PC-9 (cell line): Measurements from ENCODE around the gene DNAJA4. TPM values are rescaled to one million over a fixed set of nuclear protein-coding genes. Genes with fewer than 3 reads are reported as not detected.

Source experiments
- BruUV-seq: library from RNA; stranded (reverse); fragments of 400-500 nt; replicated peaks from 2 replicates; lab custom pipeline; 2021; lab: Mats Ljungman, UMichigan
- CTCF ChIA-PET: fragments of 300-600 bp; sonication (Branson Sonifier 250); formaldehyde crosslinking; loops from one replicate; lab custom pipeline; 2022; ENCODE audit warnings: antibody characterized with exemption; lab: Charles Lee
- POLR2A ChIA-PET: fragments of 300-600 bp; sonication (Branson Sonifier 250); formaldehyde crosslinking; loops from one replicate; lab custom pipeline; 2022; ENCODE audit warnings: antibody characterized with exemption; ENCODE audit not compliant: unreplicated experiment; lab: Charles Lee
- DNase-seq, 2 experiments: peaks; one replicate each; pipeline versions ENCODE4 v3.0.0 to v3.0.0-alpha.2; 2015 to 2022; ENCODE audit warnings: mixed read lengths in 1 of 2
- H2AFZ ChIP-seq: fragments of 200-600 bp; sonication (generic); 2 replicates; pipeline ENCODE4 v1.8.1; 2017; ENCODE audit warnings: antibody characterized with exemption
- H3F3A ChIP-seq: fragments of 200-600 bp; sonication (generic); 2 replicates; pipeline ENCODE4 v1.8.1; 2017; ENCODE audit warnings: antibody characterized with exemption, mild to moderate bottlenecking, low read depth; ENCODE audit not compliant: insufficient read depth
- H3K27ac ChIP-seq: fragments of 200-600 bp; sonication (generic); 2 replicates; pipeline ENCODE4 v1.6.1; 2016; ENCODE audit warnings: mixed run types
- H3K27me3 ChIP-seq: fragments of 200-600 bp; sonication (generic); 2 replicates; pipeline ENCODE4 v1.6.1; 2016; ENCODE audit warnings: low read depth, mixed run types; ENCODE audit not compliant: insufficient read depth
- H3K36me3 ChIP-seq: fragments of 200-600 bp; sonication (generic); 2 replicates; pipeline ENCODE4 v1.6.1; 2016; ENCODE audit warnings: low read depth, mixed run types
- H3K4me1 ChIP-seq: fragments of 200-600 bp; sonication (generic); replicated peaks from 2 replicates; pipeline ENCODE4 v1.6.1; 2016; ENCODE audit warnings: mixed run types; ENCODE audit not compliant: insufficient read depth
- H3K4me2 ChIP-seq: fragments of 200-600 bp; sonication (generic); 2 replicates; pipeline ENCODE4 v1.6.1; 2017; ENCODE audit warnings: mixed run types
- H3K4me3 ChIP-seq: fragments of 200-600 bp; sonication (generic); 2 replicates; pipeline ENCODE4 v1.6.1; 2016; ENCODE audit warnings: mixed run types
- H3K79me2 ChIP-seq: fragments of 200-600 bp; sonication (generic); 2 replicates; pipeline ENCODE4 v1.6.1; 2017; ENCODE audit warnings: low read depth, mixed run types
- H3K9me2 ChIP-seq: fragments of 200-600 bp; sonication (generic); 2 replicates; pipeline ENCODE4 v1.8.1; 2017; ENCODE audit warnings: mild to moderate bottlenecking; ENCODE audit not compliant: insufficient read depth
- H3K9me3 ChIP-seq: fragments of 200-600 bp; sonication (generic); 2 replicates; pipeline ENCODE4 v1.8.1; 2016; ENCODE audit warnings: low read depth; ENCODE audit not compliant: insufficient read depth
- H4K20me1 ChIP-seq: fragments of 200-600 bp; sonication (generic); 2 replicates; pipeline ENCODE4 v1.8.1; 2017; ENCODE audit not compliant: insufficient read depth
- CTCF ChIP-seq: fragments of 200-600 bp; sonication (generic); conservative IDR thresholded peaks from 2 replicates; pipeline ENCODE4 v1.6.1; 2017; ENCODE audit warnings: mixed run types, antibody characterized with exemption, mild to moderate bottlenecking, moderate library complexity
- EZH2 ChIP-seq: fragments of 200-600 bp; sonication (generic); IDR thresholded peaks from 2 replicates; pipeline ENCODE4 v1.8.0; 2017; ENCODE audit warnings: antibody characterized with exemption, low read depth
- intact Hi-C: fragments of 100-400 bp; cut with micrococcal nuclease; formaldehyde crosslinking; loops from one replicate; pipeline ENCODE4 v1.10.0; 2022; ENCODE audit not compliant: unreplicated experiment
- total RNA-seq: library from RNA; stranded (reverse); gene quantifications from 2 replicates; pipeline ENCODE4 v1.2.3, GENCODE V29; 2021

The DNAJA4 gene
- total RNA-seq, 1 experiment from 2014 or later = 0.35 TPM

- TF ChIP-seq CTCF = no peak
- no peaks in the 10 kb centered on the region for H3K79me2 ChIP-seq
- H3K9me3 ChIP-seq = no peaks in the 10 kb centered on the region
- no peak for DNase-seq
- ChIA-PET POLR2A (no interaction called here), CTCF (interaction anchor here (0.7 kb wide), 1 partner anchor 33 kb away, joined by 4 read pairs; no protein-coding TSS in a partner anchor)
- no peaks in the 10 kb centered on the region for H3K4me1 ChIP-seq
- no TSS peak for BruUV-seq
- H2AFZ ChIP-seq = no peak overlapping the region
- no peaks in the 10 kb centered on the region for H3K36me3 ChIP-seq
- H3K9me2 ChIP-seq = no peaks in the 10 kb centered on the region
- no peaks in the 10 kb centered on the region for H3F3A ChIP-seq
- H3K4me3 ChIP-seq = no peak overlapping the region
- H3K27me3 ChIP-seq = no peaks in the 10 kb centered on the region
- H3K4me2 ChIP-seq = no peak overlapping the region
- no peaks in the 10 kb centered on the region for H4K20me1 ChIP-seq
- H3K27ac ChIP-seq = no peak overlapping the region
- intact Hi-C loops = no loop called here
Measured at GRCh38 chr15:78274994-78275393, 10.6 kb downstream of the DNAJA4 start.

- Histone ChIP-seq H2AFZ (no peak overlapping the region), H3K27me3 (no peaks in the 10 kb centered on the region), H3K36me3 (no peaks in the 10 kb centered on the region), H3K9me3 (no peaks in the 10 kb centered on the region), H3K79me2 (no peaks in the 10 kb centered on the region), H3K4me3 (no peak overlapping the region), H3K4me2 (no peak overlapping the region), H3K27ac (no peak overlapping the region), H3K9me2 (no peaks in the 10 kb centered on the region), H3K4me1 (no peaks in the 10 kb centered on the region), H4K20me1 (no peaks in the 10 kb centered on the region), H3F3A (no peaks in the 10 kb centered on the region)
- TF ChIP-seq EZH2 = no peak
- no peak for DNase-seq
- intact Hi-C loops = no loop called here
- CTCF ChIA-PET = no interaction called here
- POLR2A ChIA-PET = interaction anchor here (0.6 kb wide), 1 partner anchor 34 kb away, joined by 10 read pairs; no protein-coding TSS in a partner anchor
- BruUV-seq = no TSS peak
Measured at GRCh38 chr15:78276064-78276943, 11.9 kb downstream of the DNAJA4 start.

GRCh38 chr15:78280319-78281072 is 16.1 kb downstream of the DNAJA4 start:
- H3K4me2 ChIP-seq = no peak overlapping the region
- ChIA-PET POLR2A (no interaction called here), CTCF (interaction anchor here (0.6 kb wide), 1 partner anchor 85 kb away, joined by 3 read pairs; no protein-coding TSS in a partner anchor)
- no peaks in the 10 kb centered on the region for H3K36me3 ChIP-seq
- TF ChIP-seq EZH2 (no peak), CTCF (no peak)
- H3K79me2 ChIP-seq = no peaks in the 10 kb centered on the region
- no TSS peak for BruUV-seq
- no peak overlapping the region for H2AFZ ChIP-seq
- H3K27ac ChIP-seq = no peak overlapping the region
- intact Hi-C loops = no loop called here
- no peaks in the 10 kb centered on the region for H3K4me1 ChIP-seq
- no peak overlapping the region for H3K4me3 ChIP-seq
- H3K27me3 ChIP-seq = no peaks in the 10 kb centered on the region
- no peaks in the 10 kb centered on the region for H3K9me3 ChIP-seq
- DNase-seq = no peak
- no peaks in the 10 kb centered on the region for H4K20me1 ChIP-seq
- no peaks in the 10 kb centered on the region for H3F3A ChIP-seq
- no peaks in the 10 kb centered on the region for H3K9me2 ChIP-seq
